ENCODE data around the gene TPST1.

GRCh38 chr7:66336760-66337159 lies 131.6 kb downstream of the TPST1 start:
- no peak for TF ChIP-seq LEF1 (IDR thresholded peaks at IDR 0.05; ENCODE audit: borderline replicate concordance)
- TF ChIP-seq L3MBTL2 (conservative IDR thresholded peaks at IDR 0.05), result no peak
- TF ChIP-seq HDGF (IDR thresholded peaks at IDR 0.05; ENCODE audit: borderline replicate concordance), result no peak
- TF ChIP-seq ARNT (IDR thresholded peaks at IDR 0.05), result no peak
- no peak for TF ChIP-seq FOXK2 (IDR thresholded peaks at IDR 0.05)
- no peak for TF ChIP-seq SUZ12 (IDR thresholded peaks at IDR 0.05)
- no peak for TF ChIP-seq ZNF384 (IDR thresholded peaks at IDR 0.05)
- no peak for TF ChIP-seq ELF4 (IDR thresholded peaks at IDR 0.05)
- TF ChIP-seq FOXM1 (IDR thresholded peaks at IDR 0.05; ENCODE audit: borderline replicate concordance), result no peak
- TF ChIP-seq FOXA1 (IDR thresholded peaks at IDR 0.05), result no peak
- no peak for TF ChIP-seq SP1 (IDR thresholded peaks at IDR 0.05)
